GM19193 (cell line): ENCODE measurements around the gene DLL1.

Experiments used
- POLR2A ChIP-seq: IDR thresholded peaks from 4 replicates; pipeline ENCODE4 v1.6.1; 2011; ENCODE audit not compliant: insufficient read depth, insufficient read length; ENCODE audit errors: extremely low read depth

Gene DLL1, protein sequence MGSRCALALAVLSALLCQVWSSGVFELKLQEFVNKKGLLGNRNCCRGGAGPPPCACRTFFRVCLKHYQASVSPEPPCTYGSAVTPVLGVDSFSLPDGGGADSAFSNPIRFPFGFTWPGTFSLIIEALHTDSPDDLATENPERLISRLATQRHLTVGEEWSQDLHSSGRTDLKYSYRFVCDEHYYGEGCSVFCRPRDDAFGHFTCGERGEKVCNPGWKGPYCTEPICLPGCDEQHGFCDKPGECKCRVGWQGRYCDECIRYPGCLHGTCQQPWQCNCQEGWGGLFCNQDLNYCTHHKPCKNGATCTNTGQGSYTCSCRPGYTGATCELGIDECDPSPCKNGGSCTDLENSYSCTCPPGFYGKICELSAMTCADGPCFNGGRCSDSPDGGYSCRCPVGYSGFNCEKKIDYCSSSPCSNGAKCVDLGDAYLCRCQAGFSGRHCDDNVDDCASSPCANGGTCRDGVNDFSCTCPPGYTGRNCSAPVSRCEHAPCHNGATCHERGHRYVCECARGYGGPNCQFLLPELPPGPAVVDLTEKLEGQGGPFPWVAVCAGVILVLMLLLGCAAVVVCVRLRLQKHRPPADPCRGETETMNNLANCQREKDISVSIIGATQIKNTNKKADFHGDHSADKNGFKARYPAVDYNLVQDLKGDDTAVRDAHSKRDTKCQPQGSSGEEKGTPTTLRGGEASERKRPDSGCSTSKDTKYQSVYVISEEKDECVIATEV

GRCh38 chr6:170290296-170291128 lies at the start of gene DLL1:
DLL1 (minus strand) TSS chr6:170291078; CDS start chr6:170290139, 939 bp downstream.
- TF ChIP-seq POLR2A: peak; percentile 60

- TF ChIP-seq POLR2A: no peak
Measured at GRCh38 chr6:170329321-170329720, 38.4 kb upstream of the DLL1 start.

DNA sequence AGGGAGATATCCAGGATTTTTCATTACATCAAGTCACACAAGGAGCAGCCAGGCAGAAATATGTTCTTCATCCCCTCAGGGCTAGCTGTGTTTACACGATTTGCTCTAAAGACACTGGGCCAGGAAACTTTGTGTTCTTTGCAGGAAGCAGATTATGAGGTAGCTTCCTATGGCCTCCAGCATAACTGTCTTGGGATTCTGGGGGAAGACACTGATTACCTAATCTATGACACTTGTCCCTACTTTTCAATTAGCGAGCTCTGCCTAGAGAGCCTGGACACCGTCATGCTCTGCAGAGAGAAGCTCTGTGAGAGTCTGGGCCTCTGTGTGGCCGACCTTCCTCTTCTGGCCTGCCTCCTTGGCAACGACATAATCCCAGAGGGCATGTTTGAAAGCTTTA lies 26.8 kb upstream of the DLL1 start:
- TF ChIP-seq POLR2A: no peak

- TF ChIP-seq POLR2A: no peak
Measured at GRCh38 chr6:170317076-170317475, 26.2 kb upstream of the DLL1 start.

DNA sequence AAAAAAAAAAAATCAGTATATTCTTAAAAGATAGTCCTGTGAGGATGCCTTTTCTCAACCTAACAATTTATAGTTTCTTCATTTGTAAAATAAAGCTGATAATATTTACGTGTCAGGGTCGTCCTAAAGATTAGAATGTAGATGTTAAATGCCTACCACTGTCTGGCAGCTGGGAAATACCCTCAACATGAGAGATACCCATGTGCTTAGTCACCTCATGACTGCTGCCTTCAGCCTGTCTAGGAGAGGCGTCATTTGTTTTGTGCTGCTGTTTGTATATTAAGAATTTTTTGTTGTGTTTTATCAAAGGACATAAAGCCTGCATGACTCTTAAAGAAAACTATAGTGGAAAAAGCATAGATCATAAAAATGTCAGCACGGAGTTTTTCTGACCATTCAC lies 25.2 kb upstream of the DLL1 start:
- no peak for TF ChIP-seq POLR2A

GRCh38 chr6:170314983-170315382 lies 24.1 kb upstream of the DLL1 start:
- TF ChIP-seq POLR2A: no peak

DNA sequence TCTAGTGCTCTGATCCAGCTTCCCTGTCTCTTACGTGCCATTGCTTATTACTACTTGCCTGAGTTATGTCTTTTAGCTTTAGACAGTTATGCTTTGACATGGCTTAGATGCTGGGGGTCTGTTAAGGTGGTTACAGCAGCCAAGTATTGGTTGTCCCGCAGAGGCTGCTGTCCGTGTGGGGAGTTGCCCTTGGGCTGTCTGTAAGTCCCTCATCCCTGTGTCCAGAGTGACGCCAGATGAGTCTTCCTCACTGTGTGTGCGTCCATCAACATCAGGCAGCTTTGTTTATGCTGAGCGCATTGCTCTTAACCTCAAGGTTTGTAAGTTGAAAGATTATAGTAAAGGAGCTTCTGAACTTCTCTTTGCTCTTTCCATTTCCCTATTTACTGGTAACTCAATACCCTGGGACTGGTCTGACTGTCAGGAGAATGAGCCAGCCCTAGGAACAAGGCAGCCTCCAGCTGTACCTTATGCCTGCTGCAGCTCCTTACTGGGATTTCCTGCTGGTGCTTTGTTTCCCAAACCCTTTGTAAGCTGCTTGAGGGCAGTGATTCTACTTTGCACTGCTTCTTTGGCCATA lies 22.9 kb upstream of the DLL1 start:
- no peak for TF ChIP-seq POLR2A

GRCh38 chr6:170312876-170313275 lies 22.0 kb upstream of the DLL1 start:
- TF ChIP-seq POLR2A: no peak

DNA sequence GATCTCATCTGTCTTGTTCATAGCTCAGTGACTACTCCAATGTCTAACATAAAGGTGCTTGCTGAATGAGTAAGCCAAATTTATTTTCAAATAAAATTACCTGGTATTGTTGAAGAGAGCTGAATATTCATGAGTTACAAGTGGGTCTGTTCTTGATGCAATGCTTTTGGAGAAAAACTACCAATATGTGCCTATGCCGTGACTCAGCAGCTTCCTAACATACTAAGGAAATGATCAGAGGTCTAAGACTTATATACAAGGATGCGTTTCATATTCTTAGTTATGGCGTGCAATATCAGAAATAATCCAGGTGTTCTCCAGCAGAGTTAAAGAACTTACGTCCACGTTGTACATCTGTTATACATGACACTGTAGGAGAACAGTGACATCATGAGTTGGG lies 20.8 kb upstream of the DLL1 start:
- no peak for TF ChIP-seq POLR2A

DNA sequence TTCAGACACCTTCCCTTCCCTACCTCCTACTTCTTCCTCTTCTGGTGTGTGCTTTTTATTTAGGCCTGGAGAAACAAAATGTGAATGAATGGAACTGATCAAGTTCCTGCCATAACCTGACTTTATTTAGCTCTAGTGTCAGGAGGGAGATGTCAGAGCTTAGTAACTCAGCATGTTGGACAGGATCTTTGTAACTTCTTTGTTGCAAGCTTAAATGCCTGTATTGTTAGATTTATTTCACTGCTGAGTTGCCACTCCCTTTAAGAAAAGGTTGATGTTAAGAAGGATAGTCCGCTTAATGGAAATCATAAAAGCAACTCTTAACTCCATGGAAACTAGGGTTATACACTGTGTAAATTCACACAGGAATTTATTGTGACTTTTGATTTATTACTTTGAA lies 17.9 kb upstream of the DLL1 start:
- TF ChIP-seq POLR2A: no peak

DNA sequence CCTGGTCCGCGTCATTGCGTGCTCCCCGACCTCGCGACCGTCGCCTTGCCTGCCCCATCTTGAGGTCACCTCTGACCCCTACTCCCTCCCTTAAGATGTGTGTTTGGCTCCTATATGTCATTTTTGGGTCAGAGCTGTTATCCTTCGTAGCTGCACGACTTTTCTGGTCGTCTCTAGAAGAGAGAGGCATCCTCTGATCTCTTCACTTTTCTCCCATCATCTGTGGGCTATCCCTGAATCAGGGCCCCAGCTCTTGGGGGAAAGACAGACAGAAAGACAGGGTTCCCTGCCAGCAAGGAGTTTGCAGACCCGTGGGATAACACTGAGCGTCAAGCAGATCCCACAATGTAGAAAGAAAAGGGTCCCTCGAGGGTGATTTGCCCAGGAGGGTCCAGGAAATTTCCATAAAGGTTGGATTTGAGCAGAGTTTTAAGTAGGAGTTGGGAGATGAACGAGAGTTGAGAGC lies 16.2 kb upstream of the DLL1 start:
- TF ChIP-seq POLR2A: no peak

DNA sequence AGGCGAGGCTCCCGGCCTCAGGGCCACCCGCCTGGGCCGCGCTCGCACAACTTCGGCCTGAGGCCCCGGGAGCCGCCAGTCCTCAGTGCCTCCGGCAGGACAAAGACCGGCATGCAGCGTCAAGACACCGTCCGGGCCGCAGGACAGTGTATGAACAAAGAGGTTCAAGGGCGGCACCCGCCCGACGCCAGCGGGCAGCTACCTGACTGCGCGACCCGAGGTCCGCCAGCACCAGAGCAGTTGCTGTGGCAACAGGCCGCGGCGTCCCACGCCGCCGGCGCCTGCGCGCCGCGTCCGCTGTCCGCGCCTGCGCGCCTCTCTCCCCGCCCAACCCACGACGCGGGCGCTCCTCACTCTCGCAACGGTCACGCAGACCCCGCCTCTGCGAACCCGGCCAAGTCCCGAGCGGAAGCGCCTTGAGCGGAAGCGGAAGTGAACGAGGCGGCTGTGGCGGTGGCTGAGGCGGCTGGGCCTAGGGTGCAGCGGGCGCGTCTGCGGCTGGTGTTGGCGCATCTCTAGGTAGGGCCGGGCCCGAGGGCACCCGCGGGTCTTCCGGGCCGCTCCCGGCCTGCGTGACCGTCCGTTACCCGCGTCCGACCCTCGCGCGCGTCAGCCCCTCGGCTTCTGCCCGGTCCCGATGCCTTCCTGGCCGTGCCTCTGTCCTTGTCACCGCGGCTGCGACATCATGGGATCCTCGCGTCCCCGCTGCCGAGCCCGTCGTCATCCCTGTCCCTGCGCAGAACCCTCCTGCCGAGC lies 15.6 kb upstream of the DLL1 start, which contains the start of gene FAM120B:
FAM120B (plus strand) TSS at position 435 of the 756 bp plus-strand sequence. CDS start 10,633 bp downstream, outside the sequence.
- TF ChIP-seq POLR2A: peak; percentile 98

- no peak for TF ChIP-seq POLR2A
Measured at GRCh38 chr6:170305805-170306323, 15.0 kb upstream of the DLL1 start.

DNA sequence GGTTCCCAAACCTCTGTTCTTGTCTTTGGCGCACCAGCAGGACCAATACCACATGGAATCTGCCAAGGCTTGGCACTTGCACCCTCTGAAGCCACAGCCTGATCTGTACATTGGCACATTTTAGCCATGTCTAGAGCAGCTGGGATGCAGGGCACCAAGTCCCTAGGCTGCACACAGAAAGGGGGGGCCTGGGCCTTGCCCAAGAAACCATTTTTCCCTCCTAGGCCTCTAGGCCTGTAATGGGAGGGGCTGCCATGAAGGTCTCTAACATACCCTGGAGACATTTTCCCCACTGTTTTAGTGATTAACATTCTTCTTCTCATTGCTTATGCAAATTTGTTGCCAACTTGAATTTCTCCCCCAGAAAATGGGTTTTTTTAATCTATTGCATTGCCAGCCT lies 10.3 kb upstream of the DLL1 start:
- TF ChIP-seq POLR2A: no peak

- TF ChIP-seq POLR2A: no peak
Measured at GRCh38 chr6:170298688-170299087, 7.8 kb upstream of the DLL1 start.
